ENCODE data around the gene TES.
A peak's percentile ranks its signal among the peaks of the same experiment; 100 is the strongest.

TES gene

GRCh38 chr7:116259156-116259870 is 49.0 kb downstream of the TES start:
- no peak for TF ChIP-seq CTCF (IDR thresholded peaks at IDR 0.05; ENCODE audit: insufficient read depth, low read depth, low read length, missing control alignments)
- H3K4me3 ChIP-seq (ENCODE audit: low read length): no peak overlapping the region
- no peak for DNase-seq (ENCODE audit: low read depth)

- TF ChIP-seq CTCF (IDR thresholded peaks at IDR 0.05; ENCODE audit: insufficient read depth, low read depth, low read length, missing control alignments): no peak
- peak; percentile 95 for DNase-seq (ENCODE audit: low read depth)
- H3K4me3 ChIP-seq (ENCODE audit: low read length): no peak overlapping the region
These were observed 49.6 kb downstream of the TES start for GRCh38 chr7:116259871-116260440.

- TF ChIP-seq CTCF (IDR thresholded peaks at IDR 0.05; ENCODE audit: insufficient read depth, low read depth, low read length, missing control alignments): no peak
- DNase-seq (ENCODE audit: low read depth): peak; percentile 46
- no peak overlapping the region for H3K4me3 ChIP-seq (ENCODE audit: low read length)
These were observed 51.6 kb downstream of the TES start for GRCh38 chr7:116261904-116262303.

GRCh38 chr7:116265881-116266280 is 55.5 kb downstream of the TES start:
- DNase-seq (ENCODE audit: low read depth): no peak
- H3K4me3 ChIP-seq (ENCODE audit: low read length): no peak overlapping the region
- no peak for TF ChIP-seq CTCF (IDR thresholded peaks at IDR 0.05; ENCODE audit: insufficient read depth, low read depth, low read length, missing control alignments)

GRCh38 chr7:116269466-116269865 is 59.1 kb downstream of the TES start:
- DNase-seq (ENCODE audit: low read depth): no peak
- H3K4me3 ChIP-seq (ENCODE audit: low read length): no peak overlapping the region
- TF ChIP-seq CTCF (IDR thresholded peaks at IDR 0.05; ENCODE audit: insufficient read depth, low read depth, low read length, missing control alignments): no peak

GRCh38 chr7:116271161-116271913 is 61.0 kb downstream of the TES start:
- DNase-seq (ENCODE audit: low read depth): no peak
- no peak overlapping the region for H3K4me3 ChIP-seq (ENCODE audit: low read length)
- TF ChIP-seq CTCF (IDR thresholded peaks at IDR 0.05; ENCODE audit: insufficient read depth, low read depth, low read length, missing control alignments): no peak
